A673 (cell line): ENCODE results near the gene RPS6KL1.

Source experiments
- EZH2 ChIP-seq: fragments of 200-600 bp; sonication (generic); IDR thresholded peaks from 2 replicates; pipeline ENCODE4 v1.6.1; 2017; ENCODE audit warnings: borderline replicate concordance, low read depth, mild to moderate bottlenecking, mixed read lengths, antibody characterized with exemption, low read length; ENCODE audit not compliant: poor library complexity, severe bottlenecking
- TF ChIP-seq, protein P1 (sequence below): fragments of 300-800, 200-600 bp; sonication (generic); conservative IDR thresholded peaks from 2 replicates; pipeline ENCODE4 v1.5.1; 2017; ENCODE audit warnings: low read depth, mild to moderate bottlenecking, antibody characterized with exemption, low read length, moderate library complexity, mixed read lengths

DNA sequence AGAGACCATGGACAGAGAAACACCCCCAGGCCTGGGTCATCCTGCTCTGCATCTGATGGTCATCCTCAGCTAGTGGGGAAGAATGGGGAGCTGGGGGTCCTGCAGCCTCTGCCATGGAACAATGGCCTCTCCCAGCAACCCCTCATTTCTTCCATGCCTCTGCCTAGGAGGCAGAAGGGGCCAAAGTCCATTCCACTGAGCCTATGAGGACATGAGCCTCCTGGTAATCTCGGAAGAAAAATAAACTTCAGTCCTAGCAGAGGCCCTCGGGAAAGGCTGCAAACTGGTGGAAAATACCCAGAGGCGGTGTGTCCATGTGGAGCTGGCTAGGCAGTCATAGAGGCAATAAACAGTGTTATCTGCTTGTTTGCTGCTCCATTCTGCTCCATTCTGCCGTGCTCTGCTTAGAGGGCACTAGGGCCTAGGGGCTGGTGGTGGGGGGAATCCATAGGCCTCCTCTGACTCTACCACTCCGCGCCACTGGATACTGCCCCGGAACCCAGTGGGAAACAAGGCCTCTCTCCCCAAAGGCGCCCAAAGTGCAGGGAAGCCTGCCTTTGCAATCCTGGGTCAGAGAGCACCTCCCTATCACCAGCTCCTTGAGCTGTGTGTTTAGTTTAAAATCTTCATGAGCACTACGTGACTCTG lies 27.9 kb upstream of the RPS6KL1 start:
- TF ChIP-seq, protein P1, sequence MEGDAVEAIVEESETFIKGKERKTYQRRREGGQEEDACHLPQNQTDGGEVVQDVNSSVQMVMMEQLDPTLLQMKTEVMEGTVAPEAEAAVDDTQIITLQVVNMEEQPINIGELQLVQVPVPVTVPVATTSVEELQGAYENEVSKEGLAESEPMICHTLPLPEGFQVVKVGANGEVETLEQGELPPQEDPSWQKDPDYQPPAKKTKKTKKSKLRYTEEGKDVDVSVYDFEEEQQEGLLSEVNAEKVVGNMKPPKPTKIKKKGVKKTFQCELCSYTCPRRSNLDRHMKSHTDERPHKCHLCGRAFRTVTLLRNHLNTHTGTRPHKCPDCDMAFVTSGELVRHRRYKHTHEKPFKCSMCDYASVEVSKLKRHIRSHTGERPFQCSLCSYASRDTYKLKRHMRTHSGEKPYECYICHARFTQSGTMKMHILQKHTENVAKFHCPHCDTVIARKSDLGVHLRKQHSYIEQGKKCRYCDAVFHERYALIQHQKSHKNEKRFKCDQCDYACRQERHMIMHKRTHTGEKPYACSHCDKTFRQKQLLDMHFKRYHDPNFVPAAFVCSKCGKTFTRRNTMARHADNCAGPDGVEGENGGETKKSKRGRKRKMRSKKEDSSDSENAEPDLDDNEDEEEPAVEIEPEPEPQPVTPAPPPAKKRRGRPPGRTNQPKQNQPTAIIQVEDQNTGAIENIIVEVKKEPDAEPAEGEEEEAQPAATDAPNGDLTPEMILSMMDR: no peak
- TF ChIP-seq EZH2: no peak
